Esophagus squamous epithelium (tissue), 4 donors: Measurements from ENCODE around the gene TMTC1.

ENCODE experiments used
- CTCF ChIP-seq, 6 experiments: fragments of 450-650 bp in 4 of 6; fragments of 200-600 bp in 2 of 6; sonication (generic) in 2 of 6; IDR thresholded peaks; one replicate each; pipeline ENCODE4 v1.5.1; 2016 to 2019; ENCODE audit warnings: antibody characterized with exemption in 6 of 6, mild to moderate bottlenecking in 4 of 6, moderate library complexity in 4 of 6
- POLR2A ChIP-seq, 4 donors: fragments of 450-650 bp; IDR thresholded peaks; one replicate each; pipeline ENCODE4 v1.6.1; 2017; ENCODE audit warnings: antibody characterized with exemption in 4 of 4, mild to moderate bottlenecking in 4 of 4, moderate library complexity in 3 of 4

GRCh38 chr12:29650371-29650770 lies 133.4 kb downstream of the TMTC1 start:
- TF ChIP-seq CTCF (IDR thresholded peaks at IDR 0.05) (no peak), POLR2A (IDR thresholded peaks at IDR 0.05) (no peak)
